Activated CD4-positive, alpha-beta T cell treated with anti-CD3 and anti-CD28 coated beads, Interleukin-2, amount 10 ng/mL, durations not matched to agents 7 days and 5 days (primary cell): ENCODE data around the gene GAP43. TPM values are rescaled to one million over a fixed set of nuclear protein-coding genes. Genes with fewer than 3 reads are reported as not detected.

Experiments used
- CTCF ChIA-PET: fragments of 350-600 bp; sonication (Branson Sonifier 250); formaldehyde crosslinking; loops from one replicate; lab custom pipeline; 2021; ENCODE audit warnings: antibody characterized with exemption; lab: Charles Lee
- POLR2A ChIA-PET: fragments of 350-600 bp; sonication (Branson Sonifier 250); formaldehyde crosslinking; loops from one replicate; lab custom pipeline; 2021; ENCODE audit warnings: antibody characterized with exemption; lab: Charles Lee
- DNase-seq: peaks from one replicate; pipeline ENCODE4 v3.0.0-alpha.2; 2020
- H3K27ac Mint-ChIP-seq: one replicate; pipeline ENCODE4 v1.8.0; 2021; ENCODE audit warnings: mild to moderate bottlenecking, moderate library complexity, mixed read lengths
- H3K27me3 Mint-ChIP-seq: one replicate; pipeline ENCODE4 v1.8.0; 2021; ENCODE audit warnings: mixed read lengths
- H3K36me3 Mint-ChIP-seq: one replicate; pipeline ENCODE4 v1.8.0; 2021; ENCODE audit warnings: low read depth, mixed read lengths
- H3K4me1 Mint-ChIP-seq: one replicate; pipeline ENCODE4 v1.8.0; 2021; ENCODE audit warnings: mixed read lengths
- H3K4me3 Mint-ChIP-seq: one replicate; pipeline ENCODE4 v1.8.0; 2021; ENCODE audit warnings: mild to moderate bottlenecking, moderate library complexity, mixed read lengths
- H3K9me3 Mint-ChIP-seq: one replicate; pipeline ENCODE4 v1.8.0; 2021; ENCODE audit warnings: mixed read lengths
- total RNA-seq, 2 experiments: library from RNA; stranded (reverse); gene quantifications; one replicate each; pipeline ENCODE4 v1.2.3, GENCODE V29; 2021

GAP43 gene
- not detected for total RNA-seq

- Mint-ChIP-seq H3K36me3 (no peaks in the 10 kb centered on the region), H3K27ac (no peak within 1 kb of the TSS), H3K27me3 (peaks cover 42% of the 10 kb centered on the region), H3K4me1 (peaks cover 9% of the 10 kb centered on the region), H3K9me3 (no peaks in the 10 kb centered on the region), H3K4me3 (no peak within 1 kb of the TSS)
- POLR2A ChIA-PET: no interaction called here
- CTCF ChIA-PET: interaction anchor here (0.5 to 0.6 kb wide), 2 partner anchors 13 to 204 kb away, joined by 3 to 5 read pairs; no protein-coding TSS in a partner anchor
- DNase-seq: no peak
Observed at GRCh38 chr3:115623044-115623868, at the start of gene GAP43. TSS of gene GAP43 (plus strand) at chr3:115623510. CDS start at chr3:115623690, 180 bp downstream.

- H3K4me1 Mint-ChIP-seq: no peaks in the 10 kb centered on the region
Observed at GRCh38 chr3:115576325-115576875, 46.9 kb upstream of the GAP43 start.

GRCh38 chr3:115577000-115577399, 46.3 kb upstream of the GAP43 start:
- CTCF ChIA-PET: interaction anchor here (1.5 kb wide), 1 partner anchor 12 kb away, joined by 3 read pairs; no protein-coding TSS in a partner anchor
- Mint-ChIP-seq H3K36me3 (no peaks in the 10 kb centered on the region), H3K9me3 (no peaks in the 10 kb centered on the region), H3K27me3 (peaks cover 8% of the 10 kb centered on the region), H3K4me3 (no peak overlapping the region), H3K4me1 (no peaks in the 10 kb centered on the region), H3K27ac (no peak overlapping the region)
- no peak for DNase-seq
- POLR2A ChIA-PET: no interaction called here

More at GRCh38 chr3:115576325-115576875, 46.9 kb upstream of the GAP43 start:
- ChIA-PET POLR2A (no interaction called here), CTCF (interaction anchor here (1.2 to 1.5 kb wide), 3 partner anchors 9 to 14 kb away, joined by 3 to 5 read pairs (median 3); no protein-coding TSS in a partner anchor)
- Mint-ChIP-seq H3K36me3 (no peaks in the 10 kb centered on the region), H3K9me3 (no peaks in the 10 kb centered on the region), H3K27ac (no peak overlapping the region), H3K4me3 (no peak overlapping the region), H3K27me3 (peaks cover 8% of the 10 kb centered on the region)
- DNase-seq: no peak

- ChIA-PET POLR2A (no interaction called here), CTCF (interaction anchor here (1.1 kb wide), 1 partner anchor 10 kb away, joined by 4 read pairs; no protein-coding TSS in a partner anchor)
- Mint-ChIP-seq H3K36me3 (no peaks in the 10 kb centered on the region), H3K4me3 (no peak overlapping the region), H3K9me3 (no peaks in the 10 kb centered on the region), H3K4me1 (no peaks in the 10 kb centered on the region), H3K27ac (no peak overlapping the region), H3K27me3 (peaks cover 8% of the 10 kb centered on the region)
- no peak for DNase-seq
Observed at GRCh38 chr3:115578331-115578730, 45.0 kb upstream of the GAP43 start.

GRCh38 chr3:115580566-115580965, 42.7 kb upstream of the GAP43 start:
- H3K36me3 Mint-ChIP-seq: no peaks in the 10 kb centered on the region
- H3K4me3 Mint-ChIP-seq: no peak overlapping the region
- no peaks in the 10 kb centered on the region for H3K9me3 Mint-ChIP-seq
- no peak for DNase-seq
- peaks cover 8% of the 10 kb centered on the region for H3K27me3 Mint-ChIP-seq
- no peak overlapping the region for H3K27ac Mint-ChIP-seq
- H3K4me1 Mint-ChIP-seq: no peaks in the 10 kb centered on the region
- CTCF ChIA-PET: no interaction called here
- POLR2A ChIA-PET: no interaction called here

- H3K27me3 Mint-ChIP-seq: peaks cover 8% of the 10 kb centered on the region
- POLR2A ChIA-PET: no interaction called here
- CTCF ChIA-PET: no interaction called here
- H3K9me3 Mint-ChIP-seq: no peaks in the 10 kb centered on the region
- no peak overlapping the region for H3K27ac Mint-ChIP-seq
- no peaks in the 10 kb centered on the region for H3K36me3 Mint-ChIP-seq
- H3K4me3 Mint-ChIP-seq: no peak overlapping the region
- H3K4me1 Mint-ChIP-seq: no peaks in the 10 kb centered on the region
- DNase-seq: no peak
Observed at GRCh38 chr3:115581362-115582135, 41.8 kb upstream of the GAP43 start.

- H3K36me3 Mint-ChIP-seq: no peaks in the 10 kb centered on the region
Observed at GRCh38 chr3:115588201-115589115, 34.9 kb upstream of the GAP43 start.

GRCh38 chr3:115590873-115591272, 32.4 kb upstream of the GAP43 start:
- Mint-ChIP-seq H3K27ac (no peak overlapping the region), H3K9me3 (no peaks in the 10 kb centered on the region), H3K27me3 (peaks cover 10% of the 10 kb centered on the region), H3K4me1 (no peaks in the 10 kb centered on the region), H3K36me3 (no peaks in the 10 kb centered on the region), H3K4me3 (no peak overlapping the region)
- CTCF ChIA-PET: no interaction called here
- DNase-seq: no peak
- POLR2A ChIA-PET: no interaction called here

More at GRCh38 chr3:115588201-115589115, 34.9 kb upstream of the GAP43 start:
- H3K27me3 Mint-ChIP-seq: peaks cover 14% of the 10 kb centered on the region
- H3K27ac Mint-ChIP-seq: no peak overlapping the region
- no peaks in the 10 kb centered on the region for H3K4me1 Mint-ChIP-seq
- no peak for DNase-seq
- ChIA-PET CTCF (interaction anchor here (1.3 kb wide), 1 partner anchor 12 kb away, joined by 3 read pairs; no protein-coding TSS in a partner anchor), POLR2A (no interaction called here)
- no peak overlapping the region for H3K4me3 Mint-ChIP-seq
- no peaks in the 10 kb centered on the region for H3K9me3 Mint-ChIP-seq

GRCh38 chr3:115595611-115596275, 27.6 kb upstream of the GAP43 start:
- ChIA-PET POLR2A (no interaction called here), CTCF (no interaction called here)
- H3K27ac Mint-ChIP-seq: no peak overlapping the region
- no peaks in the 10 kb centered on the region for H3K36me3 Mint-ChIP-seq
- no peaks in the 10 kb centered on the region for H3K27me3 Mint-ChIP-seq
- no peak overlapping the region for H3K4me3 Mint-ChIP-seq
- H3K4me1 Mint-ChIP-seq: no peaks in the 10 kb centered on the region
- no peaks in the 10 kb centered on the region for H3K9me3 Mint-ChIP-seq
- DNase-seq: no peak

- Mint-ChIP-seq H3K9me3 (no peaks in the 10 kb centered on the region), H3K36me3 (no peaks in the 10 kb centered on the region), H3K4me3 (no peak overlapping the region), H3K4me1 (no peaks in the 10 kb centered on the region), H3K27me3 (peaks cover 2% of the 10 kb centered on the region), H3K27ac (no peak overlapping the region)
- POLR2A ChIA-PET: no interaction called here
- CTCF ChIA-PET: no interaction called here
- DNase-seq: no peak
Observed at GRCh38 chr3:115598216-115598615, 25.1 kb upstream of the GAP43 start.

- ChIA-PET POLR2A (no interaction called here), CTCF (no interaction called here)
- H3K27me3 Mint-ChIP-seq: peaks cover 2% of the 10 kb centered on the region
- no peak overlapping the region for H3K4me3 Mint-ChIP-seq
- H3K4me1 Mint-ChIP-seq: no peaks in the 10 kb centered on the region
- no peak for DNase-seq
- H3K36me3 Mint-ChIP-seq: no peaks in the 10 kb centered on the region
- H3K9me3 Mint-ChIP-seq: no peaks in the 10 kb centered on the region
- no peak overlapping the region for H3K27ac Mint-ChIP-seq
Observed at GRCh38 chr3:115602194-115602593, 21.1 kb upstream of the GAP43 start.
